ENCODE results near the gene SPEG. TPM values are rescaled to one million over a fixed set of nuclear protein-coding genes. Genes with fewer than 3 reads are reported as not detected.

SPEG gene
- polyA plus RNA-seq, 1 donor (not counting 4 experiments of a cell fraction or from before 2014, with no cell fraction given), result 18.8 TPM

GRCh38 chr2:219477815-219478214, 43.2 kb downstream of the SPEG start:
- Histone ChIP-seq H3K4me1 (ENCODE audit: control insufficient read depth, extremely low read depth, insufficient read depth, low read length) (no peaks in the 10 kb centered on the region), H3K36me3 (ENCODE audit: control insufficient read depth in 2 of 2, extremely low read depth in 1 of 2, insufficient read depth in 2 of 2, low read length in 2 of 2) (peaks cover 0 to 22% of the 10 kb centered on the region in 2 experiments), H4K20me1 (ENCODE audit: control insufficient read depth, extremely low read depth, insufficient read depth, low read length) (no peaks in the 10 kb centered on the region), H3K4me2 (ENCODE audit: control insufficient read depth, extremely low read depth, insufficient read depth, low read depth, low read length) (no peak overlapping the region), H3K9ac (ENCODE audit: control insufficient read depth, extremely low read depth, insufficient read depth, low read length) (no peak overlapping the region), H3K79me2 (ENCODE audit: control insufficient read depth, insufficient read depth, low read length) (no peaks in the 10 kb centered on the region), H3K27me3 (ENCODE audit: control insufficient read depth, extremely low read depth, insufficient read depth, low read length) (peaks cover 5% of the 10 kb centered on the region), H3K27ac (ENCODE audit: control insufficient read depth, insufficient read depth, low read length) (no peak overlapping the region), H3K9me3 (ENCODE audit: control insufficient read depth, low read depth, low read length) (no peaks in the 10 kb centered on the region), H3K4me3 (ENCODE audit: control insufficient read depth in 2 of 3, extremely low read depth in 1 of 3, insufficient read depth in 2 of 3, low read depth in 1 of 3, low read length in 3 of 3) (no peak overlapping the region), H2AFZ (ENCODE audit: control insufficient read depth, low read length) (no peak overlapping the region), H3K9me1 (ENCODE audit: control insufficient read depth, extremely low read depth, insufficient read depth, low read length) (no peaks in the 10 kb centered on the region)
- DNase-seq (ENCODE audit: low read depth, low spot score) (no peak), FAIRE-seq (no peak)
- dilution Hi-C loops (cut with MboI; ENCODE audit: extremely low pct_ligation_motif_present, low sequenced_read_pairs), result no loop called here
- TF ChIP-seq EZH2 (IDR thresholded peaks at IDR 0.05; ENCODE audit: low read length), result no peak
- no peak for TF ChIP-seq CTCF (optimal IDR thresholded peaks at IDR 0.05 in 1 of 3, IDR thresholded peaks at IDR 0.05 in 1 of 3, conservative IDR thresholded peaks at IDR 0.05 in 1 of 3; ENCODE audit: extremely low read depth in 1 of 3, insufficient read depth in 2 of 3, low read length in 3 of 3)

- TF ChIP-seq EZH2 (IDR thresholded peaks at IDR 0.05; ENCODE audit: low read length) (no peak), CTCF (optimal IDR thresholded peaks at IDR 0.05 in 1 of 3, IDR thresholded peaks at IDR 0.05 in 1 of 3, conservative IDR thresholded peaks at IDR 0.05 in 1 of 3; ENCODE audit: extremely low read depth in 1 of 3, insufficient read depth in 2 of 3, low read length in 3 of 3) (no peak)
- Histone ChIP-seq H3K9me3 (ENCODE audit: control insufficient read depth, low read depth, low read length) (no peaks in the 10 kb centered on the region), H2AFZ (ENCODE audit: control insufficient read depth, low read length) (no peak overlapping the region), H3K36me3 (ENCODE audit: control insufficient read depth in 2 of 2, extremely low read depth in 1 of 2, insufficient read depth in 2 of 2, low read length in 2 of 2) (peaks cover 0 to 22% of the 10 kb centered on the region in 2 experiments), H3K27ac (ENCODE audit: control insufficient read depth, insufficient read depth, low read length) (no peak overlapping the region), H3K9ac (ENCODE audit: control insufficient read depth, extremely low read depth, insufficient read depth, low read length) (no peak overlapping the region), H3K27me3 (ENCODE audit: control insufficient read depth, extremely low read depth, insufficient read depth, low read length) (peaks cover 15% of the 10 kb centered on the region), H4K20me1 (ENCODE audit: control insufficient read depth, extremely low read depth, insufficient read depth, low read length) (no peaks in the 10 kb centered on the region), H3K4me1 (ENCODE audit: control insufficient read depth, extremely low read depth, insufficient read depth, low read length) (no peaks in the 10 kb centered on the region), H3K4me2 (ENCODE audit: control insufficient read depth, extremely low read depth, insufficient read depth, low read depth, low read length) (no peak overlapping the region), H3K4me3 (ENCODE audit: control insufficient read depth in 2 of 3, extremely low read depth in 1 of 3, insufficient read depth in 2 of 3, low read depth in 1 of 3, low read length in 3 of 3) (no peak overlapping the region), H3K79me2 (ENCODE audit: control insufficient read depth, insufficient read depth, low read length) (no peaks in the 10 kb centered on the region), H3K9me1 (ENCODE audit: control insufficient read depth, extremely low read depth, insufficient read depth, low read length) (no peaks in the 10 kb centered on the region)
- FAIRE-seq, result no peak
- dilution Hi-C loops (cut with MboI; ENCODE audit: extremely low pct_ligation_motif_present, low sequenced_read_pairs), result no loop called here
- no peak for DNase-seq (ENCODE audit: low read depth, low spot score)
Measured at GRCh38 chr2:219478916-219479315, 44.3 kb downstream of the SPEG start.
